Natural killer cell (primary cell): ENCODE measurements around the gene GARIN5A. TPM values are rescaled to one million over a fixed set of nuclear protein-coding genes. Genes with fewer than 3 reads are reported as not detected.

Experiments used
- ATAC-seq, 3 donors: fragments of 150-1000 bp in 2 of 3; fragments of 200-7000 bp in 1 of 3; cut with Tn5 transposase; 1 replicate in 1 of 3; 2 replicates in 2 of 3; pipeline ENCODE4 v1.10.0; 2021; ENCODE audit warnings: mild to moderate bottlenecking in 2 of 3, moderate library complexity in 2 of 3
- DNase-seq, 2 donors: peaks; one replicate each; pipeline versions ENCODE4 v3.0.0 to v3.0.0-alpha.2; 2013 to 2021; ENCODE audit warnings: mixed read lengths in 1 of 2
- H3K27ac ChIP-seq: one replicate; pipeline ENCODE4 v1.5.1; 2013; ENCODE audit warnings: mild to moderate bottlenecking, low read length
- H3K27me3 ChIP-seq: one replicate; pipeline ENCODE4 v1.6.1; 2013; ENCODE audit warnings: low read length; ENCODE audit not compliant: control insufficient read depth, insufficient read depth
- H3K36me3 ChIP-seq: one replicate; pipeline ENCODE4 v1.6.1; 2013; ENCODE audit warnings: low read length; ENCODE audit not compliant: control insufficient read depth, insufficient read depth
- H3K4me1 ChIP-seq: one replicate; pipeline ENCODE4 v1.6.1; 2013; ENCODE audit warnings: low read length; ENCODE audit not compliant: control insufficient read depth, insufficient read depth
- H3K4me3 ChIP-seq: one replicate; pipeline ENCODE4 v1.5.1; 2013; ENCODE audit warnings: low read length
- H3K9me3 ChIP-seq: one replicate; pipeline ENCODE4 v1.6.1; 2013; ENCODE audit warnings: low read length; ENCODE audit not compliant: control insufficient read depth, insufficient read depth
- H3K27ac Mint-ChIP-seq, 2 donors: one replicate each; pipeline ENCODE4 v1.8.0; 2022; ENCODE audit warnings: mild to moderate bottlenecking in 2 of 2, mixed read lengths in 2 of 2, moderate library complexity in 1 of 2
- H3K27me3 Mint-ChIP-seq, 2 donors: one replicate each; pipeline ENCODE4 v1.8.0; 2022; ENCODE audit warnings: low read depth in 2 of 2, mixed read lengths in 2 of 2
- H3K36me3 Mint-ChIP-seq: one replicate; pipeline ENCODE4 v1.8.0; 2022; ENCODE audit warnings: mixed read lengths
- H3K4me1 Mint-ChIP-seq, 2 donors: one replicate each; pipeline ENCODE4 v1.8.0; 2022; ENCODE audit warnings: mixed read lengths in 2 of 2
- H3K4me3 Mint-ChIP-seq: one replicate; pipeline ENCODE4 v1.8.0; 2022; ENCODE audit warnings: mild to moderate bottlenecking, moderate library complexity, mixed read lengths
- H3K9me3 Mint-ChIP-seq, 2 donors: one replicate each; pipeline ENCODE4 v1.8.0; 2022; ENCODE audit warnings: mixed read lengths in 2 of 2
- WGBS: methylation state at CpG from one replicate; pipeline ENCODE4 v1.1.7; 2013; ENCODE audit warnings: missing lambda C conversion rate; ENCODE audit not compliant: insufficient coverage; 5-methylcytosine and 5-hydroxymethylcytosine counted together
- intact Hi-C: fragments of 100-400 bp; cut with micrococcal nuclease; formaldehyde crosslinking; loops from one replicate; pipeline ENCODE4 v1.14.2; 2022
- total RNA-seq, 4 donors: library from RNA; stranded (reverse); fragments of 120-200 nt in 1 of 4; gene quantifications; one replicate each; pipeline versions ENCODE4 v1.2.3 to v1.2.4, GENCODE V29; 2013 to 2022
- TF ChIP-seq, protein P1 (sequence below): fragments of 200-600 bp; IDR thresholded peaks from one replicate; pipeline ENCODE4 v1.8.0; 2022; ENCODE audit warnings: antibody characterized with exemption

GARIN5A gene
- total RNA-seq, 3 donors from 2014 or later (not counting 1 experiment from before 2014, with no cell fraction given): 0.59 TPM; not detected in 2

DNA sequence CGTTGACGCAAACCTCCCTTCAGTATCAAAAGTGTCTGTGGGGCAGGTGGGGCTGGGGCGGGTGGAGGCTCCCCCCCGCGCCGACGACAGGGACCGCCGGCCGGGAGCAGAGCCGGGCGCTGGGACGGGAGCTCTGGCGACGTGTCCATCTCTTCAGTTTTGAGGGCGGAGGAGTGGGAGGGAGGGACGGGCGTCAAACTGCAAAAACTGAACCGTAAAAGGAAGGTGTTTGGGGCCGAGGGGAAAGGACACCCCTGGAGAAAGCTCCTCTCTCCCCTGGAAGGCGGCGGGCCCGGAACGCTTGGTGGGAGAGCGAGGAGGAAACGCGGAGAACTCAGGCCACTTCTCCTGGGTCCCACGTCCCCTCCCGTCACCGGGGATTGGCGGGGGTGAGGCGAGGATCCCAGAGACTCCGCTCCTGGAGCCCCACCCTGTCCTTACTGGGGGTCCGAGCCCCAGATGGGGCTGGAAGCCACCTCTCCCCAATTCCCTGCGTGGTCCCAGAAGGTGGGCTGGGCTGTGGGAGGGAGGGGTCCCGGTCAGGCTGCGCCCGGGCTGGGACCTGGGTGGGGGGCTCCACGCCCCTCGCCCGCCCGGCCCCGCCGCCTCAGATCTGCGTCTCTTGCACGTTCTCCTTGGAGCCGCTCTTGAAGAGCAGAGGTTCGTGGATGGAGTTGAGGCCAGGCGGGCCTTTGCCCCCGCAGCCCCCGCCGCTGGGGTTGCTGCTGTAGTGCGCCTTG is 40.5 kb upstream of the GARIN5A start:
- ATAC-seq (no peak), DNase-seq (no peak)
- no peaks in the 10 kb centered on the region for H3K9me3 Mint-ChIP-seq
- no peaks in the 10 kb centered on the region for H3K36me3 Mint-ChIP-seq
- no peak overlapping the region for H3K27ac ChIP-seq
- H3K4me3 ChIP-seq: no peak overlapping the region
- WGBS: 72% methylated on average over 50 of the region's 53 CpGs
- H3K4me1 ChIP-seq: peaks cover under 1% of the 10 kb centered on the region
- no peaks in the 10 kb centered on the region for H3K4me1 Mint-ChIP-seq
- H3K9me3 ChIP-seq: no peaks in the 10 kb centered on the region
- no peaks in the 10 kb centered on the region for H3K27me3 ChIP-seq
- intact Hi-C loops: no loop called here
- H3K4me3 Mint-ChIP-seq: no peak overlapping the region
- H3K36me3 ChIP-seq: no peaks in the 10 kb centered on the region
- TF ChIP-seq, protein P1, sequence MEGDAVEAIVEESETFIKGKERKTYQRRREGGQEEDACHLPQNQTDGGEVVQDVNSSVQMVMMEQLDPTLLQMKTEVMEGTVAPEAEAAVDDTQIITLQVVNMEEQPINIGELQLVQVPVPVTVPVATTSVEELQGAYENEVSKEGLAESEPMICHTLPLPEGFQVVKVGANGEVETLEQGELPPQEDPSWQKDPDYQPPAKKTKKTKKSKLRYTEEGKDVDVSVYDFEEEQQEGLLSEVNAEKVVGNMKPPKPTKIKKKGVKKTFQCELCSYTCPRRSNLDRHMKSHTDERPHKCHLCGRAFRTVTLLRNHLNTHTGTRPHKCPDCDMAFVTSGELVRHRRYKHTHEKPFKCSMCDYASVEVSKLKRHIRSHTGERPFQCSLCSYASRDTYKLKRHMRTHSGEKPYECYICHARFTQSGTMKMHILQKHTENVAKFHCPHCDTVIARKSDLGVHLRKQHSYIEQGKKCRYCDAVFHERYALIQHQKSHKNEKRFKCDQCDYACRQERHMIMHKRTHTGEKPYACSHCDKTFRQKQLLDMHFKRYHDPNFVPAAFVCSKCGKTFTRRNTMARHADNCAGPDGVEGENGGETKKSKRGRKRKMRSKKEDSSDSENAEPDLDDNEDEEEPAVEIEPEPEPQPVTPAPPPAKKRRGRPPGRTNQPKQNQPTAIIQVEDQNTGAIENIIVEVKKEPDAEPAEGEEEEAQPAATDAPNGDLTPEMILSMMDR: no peak
- peaks cover 0 to 3% of the 10 kb centered on the region in 2 donors for H3K27me3 Mint-ChIP-seq
- no peak overlapping the region for H3K27ac Mint-ChIP-seq

DNA sequence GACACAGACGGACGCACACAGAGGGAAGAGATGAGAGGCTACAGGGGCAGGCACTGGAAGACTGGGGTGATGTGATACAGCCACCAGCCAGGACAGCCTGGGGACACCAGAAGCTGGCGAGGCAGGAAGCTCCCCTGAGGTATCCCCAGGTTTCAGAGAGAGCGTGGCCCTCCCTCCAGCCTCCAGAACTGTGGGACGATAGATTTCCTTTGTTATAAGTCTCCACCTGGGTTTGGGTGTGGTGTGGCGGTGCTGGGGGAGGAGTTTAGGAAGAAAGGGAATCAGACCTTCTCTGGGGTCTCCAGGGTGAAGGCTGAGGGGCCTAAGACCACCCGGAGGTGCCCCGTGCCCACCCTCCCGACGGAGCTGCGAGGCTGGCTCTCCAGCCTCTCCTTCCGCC is 39.8 kb upstream of the GARIN5A start:
- H3K4me3 Mint-ChIP-seq: no peak overlapping the region
- DNase-seq (no peak), ATAC-seq (no peak)
- H3K27ac Mint-ChIP-seq: no peak overlapping the region
- peaks cover 0 to 3% of the 10 kb centered on the region in 2 donors for H3K27me3 Mint-ChIP-seq
- intact Hi-C loops: no loop called here
- H3K27ac ChIP-seq: no peak overlapping the region
- TF ChIP-seq, protein P1: no peak
- no peaks in the 10 kb centered on the region for H3K9me3 ChIP-seq
- H3K27me3 ChIP-seq: no peaks in the 10 kb centered on the region
- peaks cover 4 to 6% of the 10 kb centered on the region in 2 donors for H3K4me1 Mint-ChIP-seq
- no peak overlapping the region for H3K4me3 ChIP-seq
- H3K36me3 ChIP-seq: no peaks in the 10 kb centered on the region
- H3K9me3 Mint-ChIP-seq: no peaks in the 10 kb centered on the region
- no peaks in the 10 kb centered on the region for H3K36me3 Mint-ChIP-seq
- H3K4me1 ChIP-seq: peaks cover 7% of the 10 kb centered on the region
- WGBS: 64% methylated on average over 11 of the region's 12 CpGs

DNA sequence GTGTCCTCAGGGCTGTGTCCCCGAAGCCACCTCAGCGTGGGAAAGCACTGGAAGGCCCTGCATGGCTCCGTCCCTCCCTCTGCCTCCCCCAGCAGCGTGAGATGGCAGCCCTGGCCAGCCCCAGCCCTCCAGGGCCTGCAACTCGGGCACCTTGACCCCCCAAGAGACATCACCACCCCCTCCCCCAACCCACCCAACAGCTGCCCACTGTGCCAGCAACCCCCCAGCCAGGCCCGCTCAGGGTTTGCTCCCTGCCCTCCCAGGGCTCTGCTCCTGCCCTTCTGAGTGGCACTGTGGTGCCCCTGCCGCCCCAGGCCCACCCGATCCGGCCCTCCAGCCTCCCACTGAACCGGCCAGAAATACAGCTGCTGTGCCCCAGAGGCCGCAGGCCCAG is 38.5 kb upstream of the GARIN5A start:
- H3K4me1 ChIP-seq: peaks cover 16% of the 10 kb centered on the region
- no peak overlapping the region for H3K27ac Mint-ChIP-seq
- WGBS: 71% methylated on average over 11 of the region's 11 CpGs
- H3K27me3 ChIP-seq: no peaks in the 10 kb centered on the region
- H3K36me3 ChIP-seq: no peaks in the 10 kb centered on the region
- H3K36me3 Mint-ChIP-seq: no peaks in the 10 kb centered on the region
- TF ChIP-seq, protein P1: no peak
- no peak for DNase-seq
- no peak for ATAC-seq
- H3K4me3 Mint-ChIP-seq: no peak overlapping the region
- no peaks in the 10 kb centered on the region for H3K9me3 ChIP-seq
- peaks cover 0 to 3% of the 10 kb centered on the region in 2 donors for H3K27me3 Mint-ChIP-seq
- intact Hi-C loops: no loop called here
- H3K4me1 Mint-ChIP-seq: peaks cover 17 to 19% of the 10 kb centered on the region in 2 donors
- no peak overlapping the region for H3K4me3 ChIP-seq
- no peak overlapping the region for H3K27ac ChIP-seq
- no peaks in the 10 kb centered on the region for H3K9me3 Mint-ChIP-seq
